Right kidney (tissue), 1 donor: ENCODE measurements around the gene SERPINI1.

Experiments used
- DNase-seq: peaks from one replicate; pipeline ENCODE4 v3.0.0-alpha.2; 2016

Gene SERPINI1

GRCh38 chr3:167851171-167851570 lies 115.7 kb downstream of the SERPINI1 start:
- DNase-seq = no peak

- no peak for DNase-seq
Measured at GRCh38 chr3:167851749-167852148, 116.2 kb downstream of the SERPINI1 start.

GRCh38 chr3:167852216-167852615 lies 116.7 kb downstream of the SERPINI1 start:
- no peak for DNase-seq

GRCh38 chr3:167854063-167854462 lies 118.5 kb downstream of the SERPINI1 start:
- DNase-seq = no peak

- no peak for DNase-seq
Measured at GRCh38 chr3:167854846-167855245, 119.3 kb downstream of the SERPINI1 start.

GRCh38 chr3:167855306-167855705 lies 119.8 kb downstream of the SERPINI1 start:
- no peak for DNase-seq

GRCh38 chr3:167858865-167859264 lies 123.3 kb downstream of the SERPINI1 start:
- DNase-seq = no peak

- no peak for DNase-seq
Measured at GRCh38 chr3:167859610-167860009, 124.1 kb downstream of the SERPINI1 start.

GRCh38 chr3:167861649-167862048 lies 126.1 kb downstream of the SERPINI1 start:
- no peak for DNase-seq

- no peak for DNase-seq
Measured at GRCh38 chr3:167862104-167862730, 126.7 kb downstream of the SERPINI1 start.

- no peak for DNase-seq
Measured at GRCh38 chr3:167863811-167864551, 128.5 kb downstream of the SERPINI1 start.

- DNase-seq = no peak
Measured at GRCh38 chr3:167864552-167864874, 129.0 kb downstream of the SERPINI1 start.

- no peak for DNase-seq
Measured at GRCh38 chr3:167866331-167866730, 130.8 kb downstream of the SERPINI1 start.

- DNase-seq = no peak
Measured at GRCh38 chr3:167867981-167868380, 132.5 kb downstream of the SERPINI1 start.

GRCh38 chr3:167870181-167870580 lies 134.7 kb downstream of the SERPINI1 start:
- DNase-seq = no peak

- no peak for DNase-seq
Measured at GRCh38 chr3:167870759-167871158, 135.2 kb downstream of the SERPINI1 start.

GRCh38 chr3:167872032-167872431 lies 136.5 kb downstream of the SERPINI1 start:
- DNase-seq = no peak

GRCh38 chr3:167872941-167873340 lies 137.4 kb downstream of the SERPINI1 start:
- DNase-seq = no peak

GRCh38 chr3:167874671-167875372 lies 139.3 kb downstream of the SERPINI1 start:
- DNase-seq = no peak
